Osteocyte (in vitro differentiated cells): ENCODE results near the gene CNTN6. TPM values are rescaled to one million over a fixed set of nuclear protein-coding genes. Genes with fewer than 3 reads are reported as not detected.

Experiments used
- DNase-seq: peaks from one replicate; pipeline ENCODE4 v3.0.0; 2021; ENCODE audit warnings: mixed read lengths; ENCODE audit not compliant: unreplicated experiment; ENCODE audit errors: extremely low spot score
- H3K27ac Mint-ChIP-seq: one replicate; pipeline ENCODE4 v1.8.0; 2021; ENCODE audit warnings: mild to moderate bottlenecking, mixed read lengths; ENCODE audit not compliant: unreplicated experiment
- H3K27me3 Mint-ChIP-seq: one replicate; pipeline ENCODE4 v1.8.0; 2021; ENCODE audit warnings: mixed read lengths; ENCODE audit not compliant: unreplicated experiment
- H3K36me3 Mint-ChIP-seq: one replicate; pipeline ENCODE4 v1.8.0; 2021; ENCODE audit warnings: mixed read lengths; ENCODE audit not compliant: unreplicated experiment
- H3K4me1 Mint-ChIP-seq: one replicate; pipeline ENCODE4 v1.8.0; 2021; ENCODE audit warnings: mixed read lengths; ENCODE audit not compliant: unreplicated experiment
- H3K4me3 Mint-ChIP-seq: one replicate; pipeline ENCODE4 v1.8.0; 2021; ENCODE audit warnings: mild to moderate bottlenecking, moderate library complexity, mixed read lengths; ENCODE audit not compliant: unreplicated experiment
- H3K9me3 Mint-ChIP-seq: one replicate; pipeline ENCODE4 v1.8.0; 2021; ENCODE audit warnings: mixed read lengths; ENCODE audit not compliant: unreplicated experiment
- CTCF ChIP-seq: fragments of 200-600 bp; sonication (generic); IDR thresholded peaks from 2 replicates; pipeline ENCODE4 v1.5.0; 2021; ENCODE audit warnings: antibody characterized with exemption, mild to moderate bottlenecking, moderate library complexity
- total RNA-seq: library from RNA; stranded (reverse); gene quantifications from 2 replicates; pipeline ENCODE4 v1.2.1, GENCODE V29; 2021

The CNTN6 gene
- total RNA-seq, 1 donor from 2014 or later = 27.5 TPM

GRCh38 chr3:1294586-1294985, 201.8 kb downstream of the CNTN6 start:
- no peaks in the 10 kb centered on the region for H3K9me3 Mint-ChIP-seq
- peaks cover 5% of the 10 kb centered on the region for H3K4me1 Mint-ChIP-seq
- no peaks in the 10 kb centered on the region for H3K27me3 Mint-ChIP-seq
- H3K36me3 Mint-ChIP-seq = peaks cover 9% of the 10 kb centered on the region
- no peak overlapping the region for H3K4me3 Mint-ChIP-seq
- DNase-seq = no peak
- TF ChIP-seq CTCF = no peak
- H3K27ac Mint-ChIP-seq = no peak overlapping the region

GRCh38 chr3:1318296-1319005, 225.6 kb downstream of the CNTN6 start:
- no peaks in the 10 kb centered on the region for H3K27me3 Mint-ChIP-seq
- H3K27ac Mint-ChIP-seq = no peak overlapping the region
- H3K4me1 Mint-ChIP-seq = no peaks in the 10 kb centered on the region
- no peak overlapping the region for H3K4me3 Mint-ChIP-seq
- no peaks in the 10 kb centered on the region for H3K9me3 Mint-ChIP-seq
- TF ChIP-seq CTCF = no peak
- no peak for DNase-seq
- peaks cover under 1% of the 10 kb centered on the region for H3K36me3 Mint-ChIP-seq

- peaks cover 10% of the 10 kb centered on the region for H3K36me3 Mint-ChIP-seq
- H3K9me3 Mint-ChIP-seq = peaks cover 4% of the 10 kb centered on the region
- TF ChIP-seq CTCF = no peak
- DNase-seq = no peak
- no peaks in the 10 kb centered on the region for H3K27me3 Mint-ChIP-seq
- peaks cover 3% of the 10 kb centered on the region for H3K4me1 Mint-ChIP-seq
- no peak overlapping the region for H3K4me3 Mint-ChIP-seq
- H3K27ac Mint-ChIP-seq = no peak overlapping the region
Measured at GRCh38 chr3:1326546-1326945, 233.7 kb downstream of the CNTN6 start.

- no peak for DNase-seq
- H3K4me1 Mint-ChIP-seq = peaks cover 3% of the 10 kb centered on the region
- H3K27ac Mint-ChIP-seq = no peak overlapping the region
- TF ChIP-seq CTCF = no peak
- H3K27me3 Mint-ChIP-seq = no peaks in the 10 kb centered on the region
- peaks cover 4% of the 10 kb centered on the region for H3K9me3 Mint-ChIP-seq
- H3K36me3 Mint-ChIP-seq = peaks cover 6% of the 10 kb centered on the region
- H3K4me3 Mint-ChIP-seq = no peak overlapping the region
Measured at GRCh38 chr3:1330107-1330506, 237.3 kb downstream of the CNTN6 start.

- Mint-ChIP-seq H3K4me1 (no peaks in the 10 kb centered on the region), H3K36me3 (peaks cover 4% of the 10 kb centered on the region), H3K4me3 (no peak overlapping the region), H3K27me3 (no peaks in the 10 kb centered on the region), H3K27ac (no peak overlapping the region), H3K9me3 (no peaks in the 10 kb centered on the region)
- DNase-seq = no peak
- TF ChIP-seq CTCF = no peak
Measured at GRCh38 chr3:1346386-1346785, 253.6 kb downstream of the CNTN6 start.
